GM12878 (cell line): ENCODE measurements around the gene TSSC4. TPM values are rescaled to one million over a fixed set of nuclear protein-coding genes. Genes with fewer than 3 reads are reported as not detected.

ENCODE experiments used
- SREBF1 ChIP-seq: IDR thresholded peaks from 2 replicates; pipeline ENCODE4 v1.6.1; 2012; ENCODE audit warnings: mild to moderate bottlenecking, low read length
- SREBF2 ChIP-seq: IDR thresholded peaks from 2 replicates; pipeline ENCODE4 v1.6.1; 2012; ENCODE audit warnings: mild to moderate bottlenecking, low read length
- polyA plus RNA-seq, 11 experiments: library from polyadenylated mRNA; depleted of rRNA in 4 of 11; unstranded in 6 of 11; stranded (reverse) in 5 of 11; fragments of >200 nt; fragmentation: Nextera tagmentation in 4 of 11; fragmentation: Illumina TruSeq in 1 of 11; extraction: Ambion mirVana in 4 of 11; extraction: Trizol in 1 of 11; gene quantifications; 1 replicate in 1 of 11; 2 replicates in 10 of 11; pipeline versions ENCODE4 v1.2.1 to v1.2.3, GENCODE V29; 2011 to 2016; ENCODE audit warnings: inconsistent platforms in 2 of 11, missing spikeins in 2 of 11, low read depth in 1 of 11
- small RNA-seq: library from RNA; depleted of rRNA; stranded (forward); fragments of <200 nt; gene quantifications from one replicate; pipeline ENCODE3, GENCODE V24; 2014
- total RNA-seq, 4 experiments: library from RNA; depleted of rRNA in 3 of 4; stranded (reverse); fragments of >200 nt in 3 of 4; fragmentation: Illumina TruSeq in 1 of 4; extraction: Trizol in 1 of 4; gene quantifications; 2 replicates each; pipeline versions ENCODE4 v1.2.1 to v1.2.3, GENCODE V29; 2013 to 2021
- TF ChIP-seq, protein P1 (sequence below): IDR thresholded peaks from 2 replicates; pipeline ENCODE4 v1.6.1; 2012; ENCODE audit warnings: low read length, inconsistent platforms

TSSC4 gene
- total and polyA plus RNA-seq, 10 of the 15 experiments (the other 5 are each of a cell fraction or from before 2014, with no cell fraction given) = 0.69 to 70.1 (median 25.7) TPM

DNA sequence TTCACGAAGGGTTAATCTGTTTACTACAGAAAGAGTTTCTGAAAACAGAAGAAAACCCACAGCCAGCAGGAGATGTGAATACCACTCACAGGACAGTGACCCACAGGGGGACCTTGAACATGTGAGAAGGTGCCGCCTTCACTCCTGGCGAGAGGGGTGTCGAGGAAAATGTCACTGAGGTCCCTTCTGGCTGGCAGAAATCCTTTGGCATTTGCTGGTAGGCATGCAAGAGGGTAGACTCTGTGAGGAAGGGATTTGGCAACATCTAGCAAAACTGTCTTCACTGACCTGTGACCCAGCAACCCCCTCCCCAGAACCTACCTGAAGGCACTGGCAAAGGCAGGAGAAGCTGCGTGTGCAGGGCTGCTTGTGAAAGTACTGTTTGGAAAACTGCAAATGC lies 52.9 kb downstream of the TSSC4 start (continued):
- TF ChIP-seq, protein P1, sequence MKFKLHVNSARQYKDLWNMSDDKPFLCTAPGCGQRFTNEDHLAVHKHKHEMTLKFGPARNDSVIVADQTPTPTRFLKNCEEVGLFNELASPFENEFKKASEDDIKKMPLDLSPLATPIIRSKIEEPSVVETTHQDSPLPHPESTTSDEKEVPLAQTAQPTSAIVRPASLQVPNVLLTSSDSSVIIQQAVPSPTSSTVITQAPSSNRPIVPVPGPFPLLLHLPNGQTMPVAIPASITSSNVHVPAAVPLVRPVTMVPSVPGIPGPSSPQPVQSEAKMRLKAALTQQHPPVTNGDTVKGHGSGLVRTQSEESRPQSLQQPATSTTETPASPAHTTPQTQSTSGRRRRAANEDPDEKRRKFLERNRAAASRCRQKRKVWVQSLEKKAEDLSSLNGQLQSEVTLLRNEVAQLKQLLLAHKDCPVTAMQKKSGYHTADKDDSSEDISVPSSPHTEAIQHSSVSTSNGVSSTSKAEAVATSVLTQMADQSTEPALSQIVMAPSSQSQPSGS = no peak
- TF ChIP-seq SREBF2 (no peak), SREBF1 (no peak)

Small RNAs within 50 kb of the gene (small RNA-seq; reads per million reads assigned to genes)
- gene RF00019 = not detected

Other genes with a start within 250 kb of the TSSC4 start
Only the 7 nearest of the 8 such genes appear.
- gene TH, start 228.9 kb upstream of the TSSC4 start, total RNA-seq (2014; rRNA removed) = not detected in 2 replicates
- gene TH, start 228.9 kb upstream of the TSSC4 start, total RNA-seq (2014; rRNA removed; fragmentation: Illumina TruSeq; extraction: Trizol) = not detected in 2 replicates
- not detected in 2 replicates for gene TH, start 228.9 kb upstream of the TSSC4 start, total RNA-seq (2021)
- gene TH, start 228.9 kb upstream of the TSSC4 start, polyA plus RNA-seq (2011; rRNA removed) = not detected in 2 replicates
- gene TH, start 228.9 kb upstream of the TSSC4 start, polyA plus RNA-seq (2014; fragmentation: Illumina TruSeq; extraction: Trizol) = not detected in 2 replicates
- gene TH, start 228.9 kb upstream of the TSSC4 start, polyA plus RNA-seq (2014; fragmentation: Nextera tagmentation; extraction: Ambion mirVana) = not detected
- gene TH, start 228.9 kb upstream of the TSSC4 start, polyA plus RNA-seq (2014; rRNA removed) = not detected in 2 replicates
- gene TH, start 228.9 kb upstream of the TSSC4 start, polyA plus RNA-seq (2016; fragmentation: Nextera tagmentation; extraction: Ambion mirVana) = not detected
- gene ASCL2, start 130.2 kb upstream of the TSSC4 start, total RNA-seq (2014; rRNA removed) = not detected in 2 replicates
- gene ASCL2, start 130.2 kb upstream of the TSSC4 start, total RNA-seq (2014; rRNA removed; fragmentation: Illumina TruSeq; extraction: Trizol) = not detected in 2 replicates
- gene ASCL2, start 130.2 kb upstream of the TSSC4 start, total RNA-seq (2021) = not detected in 2 replicates
- not detected in 2 replicates for gene ASCL2, start 130.2 kb upstream of the TSSC4 start, polyA plus RNA-seq (2011; rRNA removed)
- gene ASCL2, start 130.2 kb upstream of the TSSC4 start, polyA plus RNA-seq (2014; fragmentation: Illumina TruSeq; extraction: Trizol) = not detected in 2 replicates
- gene ASCL2, start 130.2 kb upstream of the TSSC4 start, polyA plus RNA-seq (2014; fragmentation: Nextera tagmentation; extraction: Ambion mirVana) = not detected
- not detected in 2 replicates for gene ASCL2, start 130.2 kb upstream of the TSSC4 start, polyA plus RNA-seq (2014; rRNA removed)
- not detected for gene ASCL2, start 130.2 kb upstream of the TSSC4 start, polyA plus RNA-seq (2016; fragmentation: Nextera tagmentation; extraction: Ambion mirVana)
- 0.05 and 0.11 TPM in 2 replicates for gene C11orf21, start 98.8 kb upstream of the TSSC4 start, total RNA-seq (2014; rRNA removed)
- gene C11orf21, start 98.8 kb upstream of the TSSC4 start, total RNA-seq (2014; rRNA removed; fragmentation: Illumina TruSeq; extraction: Trizol) = not detected in 2 replicates
- gene C11orf21, start 98.8 kb upstream of the TSSC4 start, total RNA-seq (2021) = 0.26 TPM in 1 of 2 replicates, not detected in the other
- gene C11orf21, start 98.8 kb upstream of the TSSC4 start, polyA plus RNA-seq (2011; rRNA removed) = 0.06 TPM in 1 of 2 replicates, not detected in the other
- gene C11orf21, start 98.8 kb upstream of the TSSC4 start, polyA plus RNA-seq (2014; fragmentation: Illumina TruSeq; extraction: Trizol) = 0.04 TPM in 1 of 2 replicates, not detected in the other
- gene C11orf21, start 98.8 kb upstream of the TSSC4 start, polyA plus RNA-seq (2014; fragmentation: Nextera tagmentation; extraction: Ambion mirVana) = not detected
- not detected in 2 replicates for gene C11orf21, start 98.8 kb upstream of the TSSC4 start, polyA plus RNA-seq (2014; rRNA removed)
- not detected for gene C11orf21, start 98.8 kb upstream of the TSSC4 start, polyA plus RNA-seq (2016; fragmentation: Nextera tagmentation; extraction: Ambion mirVana)
- gene TSPAN32, start 98.7 kb upstream of the TSSC4 start, total RNA-seq (2014; rRNA removed) = not detected in 2 replicates
- not detected in 2 replicates for gene TSPAN32, start 98.7 kb upstream of the TSSC4 start, total RNA-seq (2014; rRNA removed; fragmentation: Illumina TruSeq; extraction: Trizol)
- not detected in 2 replicates for gene TSPAN32, start 98.7 kb upstream of the TSSC4 start, total RNA-seq (2021)
- gene TSPAN32, start 98.7 kb upstream of the TSSC4 start, polyA plus RNA-seq (2011; rRNA removed) = 0.09 TPM in 1 of 2 replicates, not detected in the other
- gene TSPAN32, start 98.7 kb upstream of the TSSC4 start, polyA plus RNA-seq (2014; fragmentation: Illumina TruSeq; extraction: Trizol) = not detected in 2 replicates
- gene TSPAN32, start 98.7 kb upstream of the TSSC4 start, polyA plus RNA-seq (2014; fragmentation: Nextera tagmentation; extraction: Ambion mirVana) = not detected
- gene TSPAN32, start 98.7 kb upstream of the TSSC4 start, polyA plus RNA-seq (2014; rRNA removed) = 0.08 TPM in 1 of 2 replicates, not detected in the other
- gene TSPAN32, start 98.7 kb upstream of the TSSC4 start, polyA plus RNA-seq (2016; fragmentation: Nextera tagmentation; extraction: Ambion mirVana) = under 1 TPM in 1 of 2 experiments, not detected in 1; 0.08 TPM
- gene CD81, start 23.4 kb upstream of the TSSC4 start, total RNA-seq (2014; rRNA removed) = 58.2 and 59.2 TPM in 2 replicates
- 48.9 and 55.3 TPM in 2 replicates for gene CD81, start 23.4 kb upstream of the TSSC4 start, total RNA-seq (2014; rRNA removed; fragmentation: Illumina TruSeq; extraction: Trizol)
- 145 TPM in 2 replicates for gene CD81, start 23.4 kb upstream of the TSSC4 start, total RNA-seq (2021)
- gene CD81, start 23.4 kb upstream of the TSSC4 start, polyA plus RNA-seq (2011; rRNA removed) = 55.2 and 106 TPM in 2 replicates
- 49.0 and 99.3 TPM in 2 replicates for gene CD81, start 23.4 kb upstream of the TSSC4 start, polyA plus RNA-seq (2014; fragmentation: Illumina TruSeq; extraction: Trizol)
- gene CD81, start 23.4 kb upstream of the TSSC4 start, polyA plus RNA-seq (2014; fragmentation: Nextera tagmentation; extraction: Ambion mirVana) = 1 to 10 TPM; 2.0 to 7.8 TPM
- 118 and 139 TPM in 2 replicates for gene CD81, start 23.4 kb upstream of the TSSC4 start, polyA plus RNA-seq (2014; rRNA removed)
- 10 to 100 TPM; 18.1 to 24.1 TPM for gene CD81, start 23.4 kb upstream of the TSSC4 start, polyA plus RNA-seq (2016; fragmentation: Nextera tagmentation; extraction: Ambion mirVana)
- not detected in 2 replicates for gene TRPM5, start 43.8 kb downstream of the TSSC4 start, total RNA-seq (2014; rRNA removed)
- not detected in 2 replicates for gene TRPM5, start 43.8 kb downstream of the TSSC4 start, total RNA-seq (2014; rRNA removed; fragmentation: Illumina TruSeq; extraction: Trizol)
- gene TRPM5, start 43.8 kb downstream of the TSSC4 start, total RNA-seq (2021) = not detected in 2 replicates
- gene TRPM5, start 43.8 kb downstream of the TSSC4 start, polyA plus RNA-seq (2011; rRNA removed) = not detected in 2 replicates
- not detected in 2 replicates for gene TRPM5, start 43.8 kb downstream of the TSSC4 start, polyA plus RNA-seq (2014; fragmentation: Illumina TruSeq; extraction: Trizol)
- gene TRPM5, start 43.8 kb downstream of the TSSC4 start, polyA plus RNA-seq (2014; fragmentation: Nextera tagmentation; extraction: Ambion mirVana) = not detected
- gene TRPM5, start 43.8 kb downstream of the TSSC4 start, polyA plus RNA-seq (2014; rRNA removed) = not detected in 2 replicates
- gene TRPM5, start 43.8 kb downstream of the TSSC4 start, polyA plus RNA-seq (2016; fragmentation: Nextera tagmentation; extraction: Ambion mirVana) = not detected
- gene KCNQ1, start 44.3 kb downstream of the TSSC4 start, total RNA-seq (2014; rRNA removed) = not detected in 2 replicates
- not detected in 2 replicates for gene KCNQ1, start 44.3 kb downstream of the TSSC4 start, total RNA-seq (2014; rRNA removed; fragmentation: Illumina TruSeq; extraction: Trizol)
- 0.15 and 0.16 TPM in 2 replicates for gene KCNQ1, start 44.3 kb downstream of the TSSC4 start, total RNA-seq (2021)
- gene KCNQ1, start 44.3 kb downstream of the TSSC4 start, polyA plus RNA-seq (2011; rRNA removed) = 0.06 and 0.12 TPM in 2 replicates
- gene KCNQ1, start 44.3 kb downstream of the TSSC4 start, polyA plus RNA-seq (2014; fragmentation: Illumina TruSeq; extraction: Trizol) = 0.03 TPM in 1 of 2 replicates, not detected in the other
- not detected for gene KCNQ1, start 44.3 kb downstream of the TSSC4 start, polyA plus RNA-seq (2014; fragmentation: Nextera tagmentation; extraction: Ambion mirVana)
- gene KCNQ1, start 44.3 kb downstream of the TSSC4 start, polyA plus RNA-seq (2014; rRNA removed) = not detected in 2 replicates
- not detected for gene KCNQ1, start 44.3 kb downstream of the TSSC4 start, polyA plus RNA-seq (2016; fragmentation: Nextera tagmentation; extraction: Ambion mirVana)